Measurements from ENCODE around the gene MYO15B.
"Not testable (repeated sequence)": the region's sequence is repeated elsewhere in the genome, so short reads cannot be mapped to it uniquely, and the experiment has no call there.

MYO15B gene

DNA sequence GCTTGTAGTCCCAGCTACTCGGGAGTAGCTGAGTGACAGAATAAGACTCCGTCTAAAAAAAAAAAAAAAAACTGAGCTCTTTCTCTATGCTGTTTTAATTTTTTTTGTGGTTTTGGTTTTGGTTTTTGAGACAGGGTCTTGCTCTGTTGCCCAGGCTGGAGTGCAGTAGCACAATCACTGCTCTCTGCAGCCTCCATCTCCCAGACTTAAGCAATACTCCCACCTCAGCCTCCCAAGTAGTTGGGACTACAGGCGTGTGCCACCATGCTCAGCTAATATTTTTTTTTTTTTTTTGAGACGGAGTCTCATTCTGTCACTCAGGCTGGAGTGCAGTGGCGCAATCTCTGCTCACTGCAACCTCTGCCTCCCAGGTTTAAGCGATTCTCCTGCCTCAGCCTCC, 4.4 kb upstream of the MYO15B start:
- DNase-seq: not testable (repeated sequence)

DNA sequence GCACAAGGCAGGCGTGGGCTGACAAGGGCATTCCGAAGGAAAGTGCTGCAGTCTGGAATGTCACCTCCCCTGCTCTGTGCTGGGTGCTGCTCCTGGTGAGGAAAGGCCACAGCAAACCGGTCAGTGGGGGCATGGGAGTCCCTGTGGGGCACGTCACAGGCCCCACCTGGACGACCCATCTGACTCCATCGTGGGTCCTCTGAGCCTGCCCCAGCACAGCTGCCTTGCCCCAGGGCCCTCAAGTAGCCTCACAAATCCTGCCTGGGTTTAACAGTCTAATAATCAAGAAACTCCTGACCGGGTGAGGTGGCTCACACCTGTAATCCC, 2.8 kb upstream of the MYO15B start:
- DNase-seq: no peak

DNA sequence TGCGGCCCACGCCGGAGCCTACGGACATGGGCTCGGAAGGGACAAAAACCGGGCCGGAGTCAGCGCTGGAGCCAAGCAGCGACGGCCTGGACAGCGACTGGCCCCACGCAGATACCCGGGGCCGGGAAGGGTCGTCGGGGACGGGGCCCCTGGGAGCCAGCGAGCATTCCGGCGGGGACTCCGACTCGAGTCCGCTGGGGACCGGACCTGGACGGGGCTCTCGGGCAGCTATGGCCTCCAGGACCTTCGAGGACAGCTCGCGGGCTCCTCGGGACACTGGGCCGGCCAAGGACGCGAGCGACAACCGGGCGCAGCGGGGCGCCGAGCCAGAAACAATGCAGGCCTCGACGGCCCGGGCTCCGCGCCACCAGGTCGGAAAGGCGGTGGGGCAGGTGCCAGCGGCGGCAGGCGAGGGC, 1.0 kb downstream of the MYO15B start:
- DNase-seq: no peak

DNA sequence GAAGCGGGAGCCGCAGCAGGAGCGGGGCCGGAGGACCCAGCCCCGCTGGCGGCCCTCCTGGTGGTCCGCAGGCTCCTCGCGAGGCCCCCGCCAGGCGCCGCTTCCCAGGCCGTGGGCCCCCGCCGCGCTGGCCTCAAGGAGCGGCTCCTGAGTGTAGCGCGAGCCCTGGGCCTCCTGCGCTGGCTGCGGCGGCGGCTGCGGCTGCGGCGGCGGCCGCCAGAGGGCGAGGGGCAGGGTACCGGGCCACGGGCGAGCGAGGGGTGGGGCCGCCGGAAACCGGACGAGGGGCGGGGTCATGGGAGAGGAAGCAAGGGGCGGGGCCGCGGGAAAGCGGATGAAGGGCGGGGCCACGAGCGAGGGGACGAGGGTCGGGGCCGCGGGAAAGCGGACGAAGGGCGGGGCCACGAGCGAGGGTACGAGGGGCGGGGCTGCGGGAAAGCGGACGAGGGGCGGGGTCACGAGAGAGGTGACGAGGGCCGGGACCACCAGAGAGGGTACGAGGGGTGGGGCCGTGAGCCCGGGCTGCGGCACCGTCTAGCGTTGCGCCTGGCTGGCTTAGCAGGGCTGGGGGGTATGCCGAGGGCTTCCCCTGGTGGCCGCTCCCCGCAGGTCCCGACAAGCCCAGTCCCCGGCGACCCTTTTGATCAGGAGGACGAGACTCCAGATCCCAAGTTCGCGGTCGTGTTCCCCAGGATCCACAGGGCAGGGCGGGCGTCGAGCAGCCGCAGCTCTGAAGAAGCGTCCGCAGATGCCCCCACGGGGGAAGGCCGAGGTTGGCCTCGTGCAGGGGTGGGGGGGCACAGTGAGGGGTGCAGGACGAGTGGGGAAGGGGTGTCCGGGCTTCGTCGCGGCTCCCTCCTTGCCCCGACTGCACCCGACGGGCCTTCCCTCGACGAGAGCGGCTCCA, 1.7 kb downstream of the MYO15B start:
- peak; percentile 98 for DNase-seq

DNA sequence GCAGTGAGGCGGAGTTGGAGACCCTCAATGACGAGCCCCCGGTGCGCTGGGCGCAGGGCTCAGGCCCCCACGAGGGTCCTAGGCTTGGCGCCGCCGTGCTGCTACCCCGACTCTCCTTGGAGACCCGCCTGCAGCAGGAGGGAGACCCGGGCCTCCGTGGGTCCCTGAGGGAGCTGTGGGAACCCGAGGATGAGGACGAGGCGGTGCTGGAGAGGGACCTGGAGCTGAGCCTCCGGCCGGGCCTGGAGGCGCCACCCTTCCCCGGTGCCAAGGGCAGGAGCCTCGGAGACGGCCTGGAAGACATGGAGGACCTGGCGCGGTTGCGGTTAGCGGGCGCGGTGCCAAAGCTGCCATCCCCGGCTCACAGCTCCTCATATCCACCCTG, 2.3 kb downstream of the MYO15B start:
- DNase-seq: no peak

DNA sequence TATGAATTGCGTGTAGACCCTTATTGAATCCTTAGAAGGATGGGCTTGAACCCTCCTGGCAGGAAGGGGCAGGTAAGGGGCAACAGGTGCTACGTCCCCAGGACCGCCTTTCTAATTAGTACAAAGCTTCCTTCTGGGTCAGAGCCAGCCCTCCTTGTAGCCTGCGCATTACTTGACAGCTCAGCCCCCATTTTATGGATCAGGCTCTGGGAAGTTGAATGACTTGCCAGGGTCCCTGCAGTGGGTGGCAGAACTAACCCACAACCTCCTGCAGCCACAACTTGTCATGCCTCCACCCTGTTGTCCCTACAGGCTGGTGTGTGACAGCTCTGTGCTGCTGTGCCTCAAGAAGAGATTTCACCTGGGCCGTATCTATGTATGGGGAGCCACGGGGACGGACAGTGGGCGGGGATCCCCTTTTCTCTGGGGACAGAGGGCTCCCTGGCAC, 2.7 kb downstream of the MYO15B start:
- DNase-seq: no peak

DNA sequence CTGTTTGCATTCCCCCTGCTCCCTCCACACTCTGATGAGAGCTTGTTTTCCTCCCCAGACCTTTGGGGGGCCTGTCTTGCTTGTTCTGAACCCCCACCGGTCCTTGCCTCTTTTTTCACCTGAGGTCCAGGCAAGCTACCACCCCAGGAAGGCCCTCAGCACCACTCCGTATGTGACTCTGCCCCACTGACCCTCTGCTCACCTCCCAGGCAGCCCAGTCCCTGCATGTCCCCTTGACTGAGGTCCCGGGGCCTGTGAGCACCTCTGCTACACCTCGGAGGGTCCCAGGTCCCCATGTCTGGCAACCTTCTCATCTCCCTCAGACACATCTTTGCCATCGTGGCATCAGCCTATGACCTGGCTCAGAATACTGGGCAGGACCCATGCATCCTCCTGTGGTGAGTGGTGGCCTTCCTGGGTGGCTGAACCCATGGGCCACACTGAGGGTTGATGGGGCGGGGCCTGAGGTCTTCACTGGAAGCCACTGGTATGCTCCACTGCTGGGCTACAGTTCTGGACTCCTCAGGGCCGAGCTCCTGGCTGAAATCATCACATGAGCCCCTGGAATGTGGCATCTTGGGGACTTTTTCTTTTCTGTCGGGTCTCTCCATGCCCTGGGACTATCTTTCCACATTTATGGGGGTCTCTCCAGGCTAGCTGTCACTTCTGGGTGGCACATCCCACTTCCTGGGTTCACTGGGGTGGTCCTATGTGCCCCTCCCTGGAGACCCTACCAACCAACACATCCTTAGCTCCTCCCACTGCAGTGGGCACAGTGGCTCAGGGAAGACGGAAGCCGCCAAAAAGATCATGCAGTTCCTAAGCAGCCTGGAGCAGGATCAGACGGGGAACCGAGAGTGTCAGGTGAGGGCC, 3.5 kb downstream of the MYO15B start:
- no peak for DNase-seq

DNA sequence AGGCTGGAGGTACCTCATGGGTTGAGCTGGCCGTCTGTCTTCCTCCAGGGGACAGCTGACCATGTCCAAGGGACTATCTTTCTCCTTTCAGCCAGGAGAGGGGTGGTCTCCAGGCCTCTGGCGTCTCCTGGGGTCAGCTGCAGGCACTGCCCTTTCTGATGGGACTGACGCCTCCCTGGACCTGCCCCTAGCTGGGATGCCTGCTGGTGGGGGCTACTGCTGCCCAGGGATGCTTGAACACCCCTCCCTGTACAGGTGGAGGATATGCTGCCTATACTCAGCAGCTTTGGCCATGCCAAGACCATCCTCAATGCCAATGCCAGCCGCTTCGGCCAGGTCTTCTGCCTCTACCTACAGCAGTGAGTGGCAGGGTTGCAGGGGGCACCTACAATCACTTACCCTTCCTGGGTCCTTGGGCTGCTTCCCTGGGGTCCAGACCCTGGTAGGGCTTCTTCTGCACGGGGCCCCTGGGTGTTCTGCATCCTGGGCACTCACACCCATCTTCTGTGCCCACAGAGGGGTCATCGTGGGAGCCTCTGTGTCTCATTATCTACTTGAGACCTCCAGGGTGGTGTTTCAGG, 4.2 kb downstream of the MYO15B start:
- no peak for DNase-seq

DNA sequence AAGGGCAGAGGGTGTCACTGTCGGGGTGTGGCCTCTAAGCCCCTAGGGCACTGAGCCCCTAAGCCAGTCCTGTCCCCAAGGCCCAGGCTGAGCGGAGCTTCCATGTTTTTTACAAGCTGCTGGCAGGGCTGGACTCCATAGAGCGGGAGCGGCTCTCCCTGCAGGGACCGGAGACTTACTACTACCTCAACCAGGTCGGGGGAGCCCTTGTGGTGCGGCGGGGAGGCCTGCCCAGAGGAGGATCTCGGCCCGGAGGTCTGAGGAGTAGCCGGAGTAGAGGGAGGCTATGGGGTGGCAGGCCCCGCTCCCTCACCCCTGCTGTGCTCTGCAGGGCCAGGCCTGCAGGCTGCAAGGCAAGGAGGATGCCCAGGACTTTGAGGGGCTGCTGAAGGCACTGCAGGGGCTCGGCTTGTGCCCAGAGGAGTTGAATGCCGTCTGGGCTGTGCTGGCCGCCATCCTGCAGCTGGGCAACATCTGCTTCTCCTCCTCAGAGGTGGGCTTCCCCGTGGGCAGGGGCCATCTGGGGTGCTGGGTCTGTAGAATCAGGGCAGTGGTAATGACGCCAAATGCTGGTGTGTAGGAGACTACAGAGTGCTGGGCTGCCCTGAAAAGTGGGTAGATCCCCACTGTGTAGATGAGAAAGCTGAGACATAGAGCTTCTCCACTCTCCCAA, 4.9 kb downstream of the MYO15B start:
- no peak for DNase-seq

DNA sequence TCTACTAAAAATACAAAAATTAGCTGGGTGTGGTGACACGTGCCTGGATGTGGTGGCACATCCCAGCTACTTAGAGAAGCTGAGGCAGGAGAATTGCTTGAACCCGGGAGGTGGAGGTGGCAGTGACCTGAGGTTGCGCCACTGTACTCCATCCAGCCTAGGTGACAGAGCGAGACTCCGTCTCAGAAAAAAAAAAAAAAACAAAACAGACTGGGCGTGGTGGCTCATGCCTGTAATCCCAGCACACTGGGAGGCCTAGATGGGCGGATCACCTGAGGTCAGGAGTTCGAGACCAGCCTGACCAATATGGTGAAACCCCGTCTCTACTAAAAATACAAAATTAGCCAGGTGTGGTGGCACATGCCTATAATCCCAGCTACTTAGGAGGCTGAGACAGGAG, 5.8 kb downstream of the MYO15B start:
- DNase-seq: not testable (repeated sequence)

DNA sequence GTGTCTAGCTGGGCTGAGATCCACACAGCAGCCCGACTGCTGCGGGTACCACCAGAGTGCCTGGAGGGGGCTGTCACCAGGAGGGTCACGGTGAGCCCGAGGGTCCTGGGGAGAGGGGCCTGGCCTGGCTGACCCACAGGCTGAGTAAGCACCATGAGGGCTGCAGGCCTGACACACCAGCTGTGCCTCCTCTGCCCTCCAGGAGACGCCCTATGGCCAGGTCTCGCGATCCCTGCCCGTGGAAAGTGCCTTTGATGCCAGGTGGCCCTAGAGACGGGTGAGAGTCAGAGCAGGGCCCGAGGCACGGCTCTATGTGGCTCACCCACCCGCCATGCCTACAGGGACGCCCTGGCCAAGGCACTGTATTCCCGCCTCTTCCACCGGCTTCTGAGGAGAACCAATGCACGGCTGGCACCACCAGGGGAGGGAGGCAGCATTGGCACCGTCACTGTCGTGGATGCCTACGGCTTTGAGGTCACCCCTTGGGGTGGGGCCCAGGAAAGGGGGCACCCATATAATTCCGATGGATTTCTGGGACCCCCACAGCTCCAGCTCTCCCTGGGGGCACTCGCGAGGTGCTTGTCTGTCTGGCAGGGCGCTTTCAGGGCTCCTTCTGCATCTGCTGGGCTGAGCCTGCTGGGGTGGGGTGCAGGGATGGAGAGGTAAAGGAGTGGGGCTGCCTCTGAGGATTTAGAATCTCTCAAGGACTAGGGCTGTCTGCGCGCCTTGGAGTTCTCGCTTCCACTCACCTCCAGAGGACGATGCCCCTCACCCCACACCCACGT, 7.1 kb downstream of the MYO15B start:
- DNase-seq: no peak

DNA sequence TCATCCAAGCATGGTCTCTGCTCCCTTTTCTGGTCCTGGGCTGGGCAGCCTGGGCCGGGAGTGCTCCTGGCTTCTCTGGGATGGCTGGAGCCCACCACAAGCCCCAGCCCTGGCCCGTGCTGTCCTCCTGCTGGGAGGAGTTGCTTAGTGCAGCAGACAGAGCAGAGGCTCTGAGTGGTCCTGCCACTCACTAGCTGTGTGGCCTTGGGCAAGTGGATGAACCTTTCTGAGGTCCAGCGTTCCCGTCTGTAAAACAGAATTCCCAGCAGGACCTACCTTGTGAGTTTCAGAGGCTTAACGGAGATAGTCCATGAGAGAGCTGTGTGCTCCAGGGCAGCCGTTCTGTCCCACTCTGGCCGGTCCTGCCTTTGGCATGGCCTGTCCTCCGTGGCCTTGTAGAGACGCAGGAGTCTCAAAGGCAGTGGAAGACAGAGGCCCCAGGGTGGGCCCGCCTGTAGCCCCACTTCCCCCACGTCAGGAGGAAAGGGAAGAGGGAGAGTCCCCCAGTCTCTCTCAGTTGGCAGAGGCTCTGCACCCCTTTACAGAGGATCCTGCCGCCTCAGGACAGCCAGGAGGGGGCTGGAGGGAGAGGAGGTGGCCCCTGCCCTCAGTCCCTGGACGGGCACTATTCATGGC, 7.8 kb downstream of the MYO15B start:
- DNase-seq: no peak

DNA sequence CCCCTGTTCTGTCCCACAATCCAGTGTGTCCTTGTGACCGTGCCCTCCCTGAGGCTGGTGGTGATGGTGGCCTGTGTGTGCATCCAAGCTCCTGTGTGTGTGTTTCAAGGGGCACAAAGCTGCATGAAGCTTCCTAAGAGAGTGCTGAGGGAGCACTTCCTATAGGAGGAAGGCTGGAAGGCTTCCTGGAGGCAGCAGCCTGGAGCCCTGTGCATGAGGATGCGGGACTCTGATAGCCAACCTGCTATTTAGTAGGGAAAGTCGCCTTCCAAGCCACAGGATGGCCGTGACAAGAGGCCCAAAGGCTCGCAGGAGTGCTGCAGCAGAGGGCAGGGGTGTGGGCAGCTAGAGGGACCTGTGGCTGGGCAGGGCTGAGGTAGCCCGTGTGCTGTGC, 8.3 kb downstream of the MYO15B start:
- no peak for DNase-seq

DNA sequence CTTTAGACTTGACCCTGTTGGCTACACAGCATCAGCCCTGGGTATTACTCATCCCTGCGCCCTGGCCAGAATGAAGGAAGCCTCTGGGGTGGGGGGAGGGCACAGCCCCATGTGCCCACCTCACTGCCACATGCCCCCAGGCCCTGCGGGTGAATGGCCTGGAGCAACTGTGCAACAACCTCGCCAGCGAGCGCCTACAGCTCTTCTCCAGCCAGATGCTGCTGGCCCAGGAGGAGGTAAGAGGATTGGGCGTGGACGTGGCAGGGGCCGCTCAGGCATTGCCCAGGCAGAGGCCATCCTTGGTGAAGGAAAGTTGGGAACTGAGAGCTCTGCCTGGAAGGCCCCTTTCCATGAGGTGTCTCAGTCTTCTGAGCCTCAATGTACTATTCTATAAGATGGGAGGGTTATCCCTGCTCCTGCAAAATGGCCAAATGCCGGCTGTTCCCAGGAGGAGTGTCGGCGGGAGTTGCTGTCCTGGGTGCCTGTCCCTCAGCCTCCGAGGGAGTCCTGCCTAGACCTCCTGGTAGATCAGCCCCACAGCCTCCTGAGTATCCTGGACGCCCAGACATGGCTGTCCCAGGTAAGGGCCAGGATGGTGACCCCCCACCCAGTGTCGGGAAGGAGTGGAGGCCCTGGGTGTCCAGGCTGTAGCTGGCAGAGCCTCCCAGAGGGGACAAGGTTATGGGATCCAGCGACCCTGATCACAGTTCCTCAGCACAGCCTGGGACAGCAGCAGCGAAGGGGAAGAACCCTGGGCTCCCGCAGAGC, 8.9 kb downstream of the MYO15B start:
- no peak for DNase-seq

DNA sequence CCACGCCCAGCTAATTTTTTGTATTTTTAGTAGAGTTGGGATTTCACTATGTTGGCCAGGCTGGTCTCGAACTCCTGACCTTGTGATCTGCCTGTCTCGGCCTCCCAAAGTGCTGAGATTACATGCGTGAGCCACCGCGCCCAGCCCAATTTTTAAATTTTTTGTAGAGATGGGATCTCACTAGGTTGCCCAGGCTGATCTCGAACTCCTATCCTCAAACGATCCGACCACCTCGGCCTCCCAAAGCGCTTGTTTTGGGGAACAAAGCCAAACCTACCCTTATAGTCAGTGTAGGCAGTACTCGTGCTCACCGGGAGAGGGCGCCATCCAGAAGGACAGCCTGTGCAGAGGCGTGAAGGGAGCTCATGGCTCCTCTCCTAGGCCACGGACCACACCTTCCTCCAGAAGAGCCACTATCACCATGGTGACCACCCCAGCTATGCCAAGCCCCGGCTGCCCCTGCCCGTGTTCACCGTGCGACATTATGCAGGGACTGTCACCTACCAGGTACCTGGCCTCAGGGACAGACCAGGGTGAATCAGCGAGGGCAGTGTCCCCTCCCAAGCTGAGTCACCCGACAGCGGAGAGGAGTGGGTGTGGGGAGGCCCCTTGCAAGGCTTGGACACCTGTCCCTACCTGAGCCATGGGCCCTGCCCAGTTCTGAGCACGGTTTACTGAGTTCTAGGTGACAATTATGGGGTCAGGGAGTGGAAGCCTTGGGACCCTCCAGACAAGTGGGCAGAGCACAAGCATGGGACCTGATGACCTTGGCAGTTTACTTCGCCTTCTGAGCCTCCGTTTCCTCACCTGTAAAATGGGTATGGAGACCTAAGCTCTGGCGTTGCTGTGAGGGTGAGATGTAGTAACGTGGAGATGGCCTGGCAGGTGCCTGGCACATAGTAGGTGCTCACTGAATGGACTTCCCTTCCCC, 13.7 kb downstream of the MYO15B start:
- DNase-seq: no peak

DNA sequence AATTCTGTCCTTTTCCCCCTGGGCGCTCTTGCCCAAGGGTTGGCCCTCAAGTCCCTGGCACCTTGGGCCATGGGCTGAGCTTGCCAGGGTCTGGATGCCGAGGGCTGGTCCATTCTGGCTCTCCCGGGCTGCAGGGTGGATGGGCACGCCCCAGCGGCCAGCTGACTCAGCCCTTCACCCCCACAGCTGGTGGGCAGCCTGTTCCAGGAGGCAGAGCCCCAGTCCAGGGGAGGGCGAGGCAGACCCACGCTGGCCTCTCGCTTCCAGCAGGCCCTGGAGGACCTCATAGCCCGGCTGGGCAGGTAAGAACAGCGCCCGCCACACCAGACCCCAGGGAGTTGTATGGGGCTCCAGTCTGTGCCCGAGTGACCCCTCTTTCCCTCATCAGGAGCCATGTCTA, 15.0 kb downstream of the MYO15B start:
- DNase-seq: no peak

DNA sequence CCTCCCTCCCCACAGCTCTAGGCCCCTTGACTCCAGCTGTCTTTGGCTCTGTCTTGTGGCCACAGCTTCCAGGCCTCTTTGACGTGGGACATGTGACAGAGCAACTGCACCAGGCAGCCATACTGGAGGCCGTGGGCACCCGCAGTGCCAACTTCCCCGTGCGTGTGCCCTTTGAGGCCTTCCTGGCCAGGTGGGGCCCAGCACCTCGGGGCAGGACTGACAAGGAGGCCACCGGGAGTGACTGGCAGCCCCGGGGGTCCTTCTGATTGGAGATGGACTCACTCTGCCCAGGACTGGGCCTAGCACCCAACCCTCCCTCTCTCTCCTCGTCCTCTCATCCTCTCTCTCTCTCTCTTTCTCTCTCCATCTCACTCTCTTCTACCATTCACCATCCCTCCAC, 15.5 kb downstream of the MYO15B start:
- no peak for DNase-seq

DNA sequence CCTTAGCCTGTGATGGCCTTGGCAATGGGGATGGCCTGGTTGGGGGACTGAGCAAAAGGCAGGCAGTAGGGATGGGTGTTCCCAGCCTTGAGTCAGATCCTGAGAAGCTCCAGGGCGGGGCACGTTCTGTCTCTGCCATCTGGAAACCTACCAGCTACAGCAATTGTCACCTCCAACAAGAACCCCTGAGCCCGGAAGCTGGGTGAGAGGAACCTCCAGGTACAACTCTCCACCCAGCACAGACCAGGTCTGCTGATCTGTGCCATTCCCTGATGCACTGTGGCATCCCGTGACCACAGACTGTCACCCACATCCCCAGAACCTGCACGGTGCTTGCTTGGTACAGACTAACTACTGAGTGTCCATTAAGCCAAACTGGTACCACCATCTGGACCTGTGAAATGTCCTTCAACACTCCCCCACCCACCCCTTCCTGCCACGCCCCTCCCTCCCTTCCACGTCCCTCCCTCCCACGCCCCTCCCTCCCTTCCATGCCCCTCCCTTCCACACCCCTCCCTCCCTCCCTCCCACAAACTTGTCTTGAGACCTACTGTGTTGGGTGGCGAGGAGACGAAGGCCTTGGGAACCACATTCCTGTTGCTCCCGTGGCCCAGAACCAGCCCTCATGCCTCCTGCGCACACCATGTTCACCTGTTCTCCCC, 16.6 kb downstream of the MYO15B start:
- no peak for DNase-seq

DNA sequence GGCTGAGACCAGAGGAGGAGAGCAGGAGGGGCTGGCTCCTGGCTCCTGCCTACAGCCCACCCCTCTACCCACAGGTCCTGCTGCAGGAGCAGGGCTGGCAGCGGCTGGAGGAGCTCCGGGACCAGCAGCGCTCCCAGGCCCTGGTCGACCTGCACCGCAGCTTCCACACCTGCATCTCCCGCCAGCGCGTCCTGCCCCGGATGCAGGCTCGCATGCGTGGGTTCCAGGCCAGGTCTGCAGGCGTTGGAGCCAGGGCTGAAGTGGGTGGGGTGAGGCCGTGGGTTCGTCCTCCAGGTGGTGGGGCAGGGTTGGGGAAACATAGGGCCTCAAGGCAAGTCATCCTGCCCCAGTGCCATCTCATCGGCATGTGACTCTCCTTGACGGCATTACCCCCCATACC, 18.2 kb downstream of the MYO15B start:
- DNase-seq: no peak

All from NCI-H2171 (cell line).